K562 (cell line): ENCODE measurements around the gene PDE2A. TPM values are rescaled to one million over a fixed set of nuclear protein-coding genes. Genes with fewer than 3 reads are reported as not detected.

Experiments used
- ASH1L ChIP-seq: fragments of 450-650 bp; IDR thresholded peaks from 2 replicates; pipeline ENCODE4 v1.6.1; 2018; ENCODE audit warnings: borderline replicate concordance, mild to moderate bottlenecking, low read depth; ENCODE audit not compliant: partially characterized antibody
- CHD4 ChIP-seq: fragments of 200-600 bp; sonication (generic); IDR thresholded peaks from 3 replicates; pipeline ENCODE4 v1.6.1; 2012; ENCODE audit warnings: low read depth, mild to moderate bottlenecking, mixed read lengths, low read length, inconsistent platforms; ENCODE audit not compliant: insufficient read depth, insufficient replicate concordance, poor library complexity, severe bottlenecking
- FIP1L1 ChIP-seq: fragments of 200-400 bp; formaldehyde crosslinking; IDR thresholded peaks from 2 replicates; pipeline ENCODE4 v1.6.1; 2018; ENCODE audit warnings: mild to moderate bottlenecking, low read depth, low read length; ENCODE audit not compliant: poor library complexity, severe bottlenecking
- FOXM1 ChIP-seq, 2 experiments: fragments of 450-650 bp in 1 of 2; sonication (generic) in 1 of 2; formaldehyde crosslinking in 1 of 2; IDR thresholded peaks; 2 replicates each; pipeline versions ENCODE4 v1.6.1 to v1.9.0; 2017 to 2022; ENCODE audit warnings: low read depth in 2 of 2, mild to moderate bottlenecking in 2 of 2, missing genetic modification reagents in 1 of 2, moderate library complexity in 1 of 2
- GTF2F1 ChIP-seq: IDR thresholded peaks from 2 replicates; pipeline ENCODE4 v1.6.1; 2011; ENCODE audit warnings: low read depth, low read length, improper control_type of control experiment
- MCM3 ChIP-seq: fragments of 450-650 bp; IDR thresholded peaks from 2 replicates; pipeline ENCODE4 v1.6.1; 2016
- MTF1 ChIP-seq: fragments of 250-450 bp; sonication (Bioruptor Pico); IDR thresholded peaks from 2 replicates; pipeline ENCODE4 v1.9.0; 2021; ENCODE audit warnings: moderate library complexity, mild to moderate bottlenecking, inconsistent platforms, borderline replicate concordance
- POU5F1 ChIP-seq: fragments of 150-350 bp; IDR thresholded peaks from 2 replicates; pipeline ENCODE4 v1.6.1; 2014; ENCODE audit warnings: borderline replicate concordance, low read length, low read depth, mild to moderate bottlenecking; ENCODE audit not compliant: partially characterized antibody
- SUPT5H ChIP-seq: fragments of 450-650 bp; IDR thresholded peaks from 2 replicates; pipeline ENCODE4 v1.6.1; 2016
- ZNF311 ChIP-seq: fragments of 250-450 bp; sonication (Bioruptor Pico); IDR thresholded peaks from 2 replicates; pipeline ENCODE4 v1.4.0; 2020; ENCODE audit warnings: mild to moderate bottlenecking, moderate library complexity
- polyA plus RNA-seq, 8 experiments: library from polyadenylated mRNA; depleted of rRNA in 4 of 8; stranded (reverse) in 5 of 8; unstranded in 3 of 8; fragments of >200 nt; fragmentation: Nextera tagmentation in 2 of 8; fragmentation: Illumina TruSeq in 1 of 8; extraction: Ambion mirVana in 2 of 8; extraction: Trizol in 1 of 8; gene quantifications; 2 replicates each; pipeline versions ENCODE4 v1.2.1 to v1.2.3, GENCODE V29; 2011 to 2014; ENCODE audit warnings: inconsistent platforms in 1 of 8, missing spikeins in 1 of 8
- total RNA-seq, 7 experiments: library from RNA; depleted of rRNA in 6 of 7; stranded (reverse); fragments of >200 nt in 6 of 7; fragmentation: Illumina TruSeq in 2 of 7; extraction: Trizol in 2 of 7; gene quantifications; 2 replicates each; pipeline versions ENCODE4 v1.2.1 to v1.2.3, GENCODE V29; 2011 to 2021; ENCODE audit warnings: low replicate concordance in 1 of 7
- TF ChIP-seq, protein P1 (sequence below), 2 experiments: fragments of 450-650 bp; formaldehyde crosslinking in 1 of 2; IDR thresholded peaks; 2 replicates each; pipeline versions ENCODE4 v1.4.0 to v1.6.1; 2014 to 2020; ENCODE audit warnings: mild to moderate bottlenecking in 2 of 2, borderline replicate concordance in 1 of 2, low read depth in 1 of 2
- TF ChIP-seq, protein P2 (sequence below): fragments of 450-650 bp; formaldehyde crosslinking; IDR thresholded peaks from 2 replicates; pipeline ENCODE4 v1.4.0; 2022; ENCODE audit warnings: missing genetic modification characterization

PDE2A gene
- total and polyA plus RNA-seq, 9 of the 15 experiments (the other 6 are each of a cell fraction or from before 2014, with no cell fraction given), result 0.07 to 15.2 (median 1.6) TPM; not detected in 1

GRCh38 chr11:72673943-72674828 is at the start of gene PDE2A (continued):
- no peak for TF ChIP-seq SUPT5H
- TF ChIP-seq ZNF311 (CRISPR knock-in tag), result no peak
- TF ChIP-seq FOXM1 (IDR thresholded peaks at IDR 0.05; ENCODE audit: low read depth), result no peak
- no peak for TF ChIP-seq FOXM1 (CRISPR knock-in tag; IDR thresholded peaks at IDR 0.05; ENCODE audit: low read depth)
- no peak for TF ChIP-seq FIP1L1
- no peak for TF ChIP-seq CHD4
- TF ChIP-seq, protein P1, sequence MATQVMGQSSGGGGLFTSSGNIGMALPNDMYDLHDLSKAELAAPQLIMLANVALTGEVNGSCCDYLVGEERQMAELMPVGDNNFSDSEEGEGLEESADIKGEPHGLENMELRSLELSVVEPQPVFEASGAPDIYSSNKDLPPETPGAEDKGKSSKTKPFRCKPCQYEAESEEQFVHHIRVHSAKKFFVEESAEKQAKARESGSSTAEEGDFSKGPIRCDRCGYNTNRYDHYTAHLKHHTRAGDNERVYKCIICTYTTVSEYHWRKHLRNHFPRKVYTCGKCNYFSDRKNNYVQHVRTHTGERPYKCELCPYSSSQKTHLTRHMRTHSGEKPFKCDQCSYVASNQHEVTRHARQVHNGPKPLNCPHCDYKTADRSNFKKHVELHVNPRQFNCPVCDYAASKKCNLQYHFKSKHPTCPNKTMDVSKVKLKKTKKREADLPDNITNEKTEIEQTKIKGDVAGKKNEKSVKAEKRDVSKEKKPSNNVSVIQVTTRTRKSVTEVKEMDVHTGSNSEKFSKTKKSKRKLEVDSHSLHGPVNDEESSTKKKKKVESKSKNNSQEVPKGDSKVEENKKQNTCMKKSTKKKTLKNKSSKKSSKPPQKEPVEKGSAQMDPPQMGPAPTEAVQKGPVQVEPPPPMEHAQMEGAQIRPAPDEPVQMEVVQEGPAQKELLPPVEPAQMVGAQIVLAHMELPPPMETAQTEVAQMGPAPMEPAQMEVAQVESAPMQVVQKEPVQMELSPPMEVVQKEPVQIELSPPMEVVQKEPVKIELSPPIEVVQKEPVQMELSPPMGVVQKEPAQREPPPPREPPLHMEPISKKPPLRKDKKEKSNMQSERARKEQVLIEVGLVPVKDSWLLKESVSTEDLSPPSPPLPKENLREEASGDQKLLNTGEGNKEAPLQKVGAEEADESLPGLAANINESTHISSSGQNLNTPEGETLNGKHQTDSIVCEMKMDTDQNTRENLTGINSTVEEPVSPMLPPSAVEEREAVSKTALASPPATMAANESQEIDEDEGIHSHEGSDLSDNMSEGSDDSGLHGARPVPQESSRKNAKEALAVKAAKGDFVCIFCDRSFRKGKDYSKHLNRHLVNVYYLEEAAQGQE (IDR thresholded peaks at IDR 0.05; ENCODE audit: borderline replicate concordance), result peak; percentile 7; the same call in 1 of the 2 replicates
- TF ChIP-seq, protein P1 (CRISPR knock-in tag; IDR thresholded peaks at IDR 0.05; ENCODE audit: low read depth), result no peak
- 0 out of 2 replicates have a peak, but pooled peaks have one; percentile 25 for TF ChIP-seq MCM3
- TF ChIP-seq, protein P2, sequence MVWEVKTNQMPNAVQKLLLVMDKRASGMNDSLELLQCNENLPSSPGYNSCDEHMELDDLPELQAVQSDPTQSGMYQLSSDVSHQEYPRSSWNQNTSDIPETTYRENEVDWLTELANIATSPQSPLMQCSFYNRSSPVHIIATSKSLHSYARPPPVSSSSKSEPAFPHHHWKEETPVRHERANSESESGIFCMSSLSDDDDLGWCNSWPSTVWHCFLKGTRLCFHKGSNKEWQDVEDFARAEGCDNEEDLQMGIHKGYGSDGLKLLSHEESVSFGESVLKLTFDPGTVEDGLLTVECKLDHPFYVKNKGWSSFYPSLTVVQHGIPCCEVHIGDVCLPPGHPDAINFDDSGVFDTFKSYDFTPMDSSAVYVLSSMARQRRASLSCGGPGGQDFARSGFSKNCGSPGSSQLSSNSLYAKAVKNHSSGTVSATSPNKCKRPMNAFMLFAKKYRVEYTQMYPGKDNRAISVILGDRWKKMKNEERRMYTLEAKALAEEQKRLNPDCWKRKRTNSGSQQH (CRISPR knock-in tag), result peak; percentile 44; the same call in 1 of the 2 replicates
- no peak for TF ChIP-seq GTF2F1
- TF ChIP-seq ASH1L, result no peak
- TF ChIP-seq POU5F1, result no peak
- TF ChIP-seq MTF1 (CRISPR knock-in tag), result no peak
